GM12878 (cell line): ENCODE data around the gene C4orf36. TPM values are rescaled to one million over a fixed set of nuclear protein-coding genes. Genes with fewer than 3 reads are reported as not detected.

ENCODE experiments used
- ATAC-seq: fragments of 200-7000 bp; cut with Tn5 transposase; 3 replicates; pipeline ENCODE4 v1.9.1; 2020; ENCODE audit warnings: mild to moderate bottlenecking, moderate library complexity
- BruUV-seq: library from RNA; stranded (reverse); fragments of 400-500 nt; replicated peaks from 2 replicates; lab custom pipeline; 2021; lab: Mats Ljungman, UMichigan
- CTCF ChIA-PET: fragments of 300-600 bp; sonication (Branson Sonifier 250); formaldehyde crosslinking; extraction: SDS; loops from one replicate; lab custom pipeline; 2021; ENCODE audit warnings: inconsistent platforms; lab: Yijun Ruan, JAX
- POLR2A ChIA-PET: fragments of 350-600 bp; formaldehyde crosslinking; extraction: SDS; loops from one replicate; lab custom pipeline; 2021; ENCODE audit warnings: inconsistent platforms; lab: Charles Lee
- RAD21 ChIA-PET: fragments of 300-600 bp; sonication (Branson Sonifier 250); formaldehyde crosslinking; loops from one replicate; lab custom pipeline; 2023; ENCODE audit warnings: antibody characterized with exemption; ENCODE audit not compliant: unreplicated experiment; lab: Charles Lee
- SMC1A ChIA-PET: fragments of 300-600 bp; sonication (Branson Sonifier 250); formaldehyde crosslinking; loops from one replicate; lab custom pipeline; 2023; ENCODE audit not compliant: unreplicated experiment, uncharacterized antibody; lab: Charles Lee
- DNase-seq: peaks from one replicate; pipeline ENCODE4 v3.0.0-alpha.2; 2011; ENCODE audit warnings: low read depth, low spot score
- FAIRE-seq: peaks from 3 replicates; lab custom pipeline; 2011; peaks lifted over from hg19 to GRCh38; lab: Jason Lieb, UNC
- H2AFZ ChIP-seq: 2 replicates; pipeline ENCODE4 v1.6.0; 2011; ENCODE audit warnings: low read depth, low read length, control low read depth; ENCODE audit not compliant: control insufficient read depth
- H3K27ac ChIP-seq: 2 replicates; pipeline ENCODE4 v1.5.1; 2011; ENCODE audit warnings: control low read depth; ENCODE audit not compliant: control insufficient read depth, insufficient read depth
- H3K27me3 ChIP-seq, 2 experiments: replicated peaks in 1 of 2; 2 replicates each; pipeline versions ENCODE4 v1.6.0 to v1.6.1; 2011; ENCODE audit warnings: low read length in 1 of 2; ENCODE audit not compliant: control insufficient read depth in 2 of 2, insufficient read depth in 2 of 2
- H3K36me3 ChIP-seq, 2 experiments: 2 replicates each; pipeline ENCODE4 v1.5.1; 2011; ENCODE audit warnings: low read length in 1 of 2; ENCODE audit not compliant: control insufficient read depth in 2 of 2, insufficient read depth in 2 of 2
- H3K4me1 ChIP-seq: 2 replicates; pipeline ENCODE4 v1.6.1; 2011; ENCODE audit warnings: mild to moderate bottlenecking, low read length, moderate library complexity, mixed read lengths; ENCODE audit not compliant: control insufficient read depth, insufficient read depth
- H3K4me2 ChIP-seq: 2 replicates; pipeline ENCODE4 v1.6.0; 2011; ENCODE audit warnings: control low read depth; ENCODE audit not compliant: control insufficient read depth, insufficient read depth
- H3K4me3 ChIP-seq: fragments of 200-600 bp; sonication (generic); 2 replicates; pipeline ENCODE4 v1.5.1; 2016
- H3K79me2 ChIP-seq: 2 replicates; pipeline ENCODE4 v1.6.0; 2011; ENCODE audit warnings: low read length; ENCODE audit not compliant: control insufficient read depth, insufficient read depth
- H3K9ac ChIP-seq: 2 replicates; pipeline ENCODE4 v1.8.0; 2011; ENCODE audit warnings: low read length, control low read depth, mixed read lengths; ENCODE audit not compliant: control insufficient read depth, insufficient read depth
- H3K9me3 ChIP-seq: replicated peaks from 3 replicates; pipeline ENCODE4 v1.5.1; 2011; ENCODE audit warnings: mild to moderate bottlenecking, low read length; ENCODE audit not compliant: control insufficient read depth, insufficient read depth
- H4K20me1 ChIP-seq: 2 replicates; pipeline ENCODE4 v1.6.0; 2011; ENCODE audit not compliant: control insufficient read depth, insufficient read depth
- GATAD2B ChIP-seq: fragments of 450-650 bp; conservative IDR thresholded peaks from 2 replicates; pipeline ENCODE4 v1.6.1; 2017; ENCODE audit warnings: low read depth, mild to moderate bottlenecking, moderate library complexity
- MXI1 ChIP-seq: fragments of 150-350 bp; IDR thresholded peaks from 2 replicates; pipeline ENCODE4 v1.6.1; 2011; ENCODE audit warnings: low read depth, mild to moderate bottlenecking, inconsistent platforms, low read length, improper control_type of control experiment
- MYB ChIP-seq: fragments of 150-350 bp; IDR thresholded peaks from 2 replicates; pipeline ENCODE4 v1.6.1; 2014; ENCODE audit warnings: mild to moderate bottlenecking, low read depth, low read length, borderline replicate concordance
- NBN ChIP-seq: fragments of 450-650 bp; IDR thresholded peaks from 2 replicates; pipeline ENCODE4 v1.6.1; 2016
- SIN3A ChIP-seq: IDR thresholded peaks from 2 replicates; pipeline ENCODE4 v1.6.1; 2012; ENCODE audit warnings: low read depth, low read length, improper control_type of control experiment
- SUZ12 ChIP-seq: fragments of 200-600 bp; sonication (generic); IDR thresholded peaks from one replicate; pipeline ENCODE4 v1.6.1; 2018; ENCODE audit warnings: antibody characterized with exemption, mild to moderate bottlenecking; ENCODE audit not compliant: unreplicated experiment
- ZNF384 ChIP-seq: IDR thresholded peaks from 2 replicates; pipeline ENCODE4 v1.6.1; 2012; ENCODE audit warnings: low read depth, mild to moderate bottlenecking, low read length, improper control_type of control experiment, borderline replicate concordance
- WGBS: methylation state at CpG from one replicate; pipeline ENCODE4 v1.1.6; 2016; ENCODE audit warnings: low lambda C conversion rate; ENCODE audit not compliant: insufficient replicate concordance, insufficient coverage; ENCODE audit errors: missing lambda C conversion rate; 5-methylcytosine and 5-hydroxymethylcytosine counted together
- in situ Hi-C: fragments of 300-500 bp; cut with MboI; formaldehyde crosslinking; loops from 9 replicates; pipeline ENCODE4 v1.14.3; 2018; ENCODE audit warnings: mixed read lengths
- intact Hi-C: fragments of 100-400 bp; cut with micrococcal nuclease; formaldehyde crosslinking; loops from one replicate; pipeline ENCODE4 v1.14.2; 2022; ENCODE audit not compliant: unreplicated experiment
- polyA plus RNA-seq, 11 experiments: library from polyadenylated mRNA; depleted of rRNA in 4 of 11; unstranded in 6 of 11; stranded (reverse) in 5 of 11; fragments of >200 nt; fragmentation: Nextera tagmentation in 4 of 11; fragmentation: Illumina TruSeq in 1 of 11; extraction: Ambion mirVana in 4 of 11; extraction: Trizol in 1 of 11; gene quantifications; 1 replicate in 1 of 11; 2 replicates in 10 of 11; pipeline versions ENCODE4 v1.2.1 to v1.2.3, GENCODE V29; 2011 to 2016; ENCODE audit warnings: inconsistent platforms in 2 of 11, missing spikeins in 2 of 11, low read depth in 1 of 11
- total RNA-seq, 4 experiments: library from RNA; depleted of rRNA in 3 of 4; stranded (reverse); fragments of >200 nt in 3 of 4; fragmentation: Illumina TruSeq in 1 of 4; extraction: Trizol in 1 of 4; gene quantifications; 2 replicates each; pipeline versions ENCODE4 v1.2.1 to v1.2.3, GENCODE V29; 2013 to 2021
- TF ChIP-seq, protein P1 (sequence below): IDR thresholded peaks from 2 replicates; pipeline ENCODE4 v1.6.1; 2011; ENCODE audit warnings: low read depth, low read length, improper control_type of control experiment, borderline replicate concordance
- TF ChIP-seq, protein P2 (sequence below): fragments of 450-650 bp; IDR thresholded peaks from 2 replicates; pipeline ENCODE4 v1.6.1; 2016; ENCODE audit warnings: mild to moderate bottlenecking

Gene C4orf36
- total and polyA plus RNA-seq, 10 of the 15 experiments (the other 5 are each of a cell fraction or from before 2014, with no cell fraction given) = 0.35 to 2.7 (median 1.3) TPM; not detected in 2

- no peak overlapping the region for H3K9ac ChIP-seq
- WGBS = 79% methylated on average over 1 of the region's 1 CpG
- H4K20me1 ChIP-seq = no peaks in the 10 kb centered on the region
- TF ChIP-seq MYB = no peak
- TF ChIP-seq, protein P1, sequence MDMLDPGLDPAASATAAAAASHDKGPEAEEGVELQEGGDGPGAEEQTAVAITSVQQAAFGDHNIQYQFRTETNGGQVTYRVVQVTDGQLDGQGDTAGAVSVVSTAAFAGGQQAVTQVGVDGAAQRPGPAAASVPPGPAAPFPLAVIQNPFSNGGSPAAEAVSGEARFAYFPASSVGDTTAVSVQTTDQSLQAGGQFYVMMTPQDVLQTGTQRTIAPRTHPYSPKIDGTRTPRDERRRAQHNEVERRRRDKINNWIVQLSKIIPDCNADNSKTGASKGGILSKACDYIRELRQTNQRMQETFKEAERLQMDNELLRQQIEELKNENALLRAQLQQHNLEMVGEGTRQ = no peak
- no peak for TF ChIP-seq ZNF384
- TF ChIP-seq GATAD2B = no peak
- TF ChIP-seq NBN = no peak
- TF ChIP-seq, protein P2, sequence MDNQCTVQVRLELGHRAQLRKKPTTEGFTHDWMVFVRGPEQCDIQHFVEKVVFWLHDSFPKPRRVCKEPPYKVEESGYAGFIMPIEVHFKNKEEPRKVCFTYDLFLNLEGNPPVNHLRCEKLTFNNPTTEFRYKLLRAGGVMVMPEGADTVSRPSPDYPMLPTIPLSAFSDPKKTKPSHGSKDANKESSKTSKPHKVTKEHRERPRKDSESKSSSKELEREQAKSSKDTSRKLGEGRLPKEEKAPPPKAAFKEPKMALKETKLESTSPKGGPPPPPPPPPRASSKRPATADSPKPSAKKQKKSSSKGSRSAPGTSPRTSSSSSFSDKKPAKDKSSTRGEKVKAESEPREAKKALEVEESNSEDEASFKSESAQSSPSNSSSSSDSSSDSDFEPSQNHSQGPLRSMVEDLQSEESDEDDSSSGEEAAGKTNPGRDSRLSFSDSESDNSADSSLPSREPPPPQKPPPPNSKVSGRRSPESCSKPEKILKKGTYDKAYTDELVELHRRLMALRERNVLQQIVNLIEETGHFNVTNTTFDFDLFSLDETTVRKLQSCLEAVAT = no peak
- TF ChIP-seq SUZ12 = no peak
- no peak for TF ChIP-seq MXI1
- TF ChIP-seq SIN3A = no peak
- POLR2A ChIA-PET = no interaction called here
- FAIRE-seq = no peak
- no peak overlapping the region for H3K4me2 ChIP-seq
- no peaks in the 10 kb centered on the region for H3K27me3 ChIP-seq
- no peak overlapping the region for H3K4me3 ChIP-seq
- in situ Hi-C loops = no loop called here
- SMC1A ChIA-PET = interaction anchor here (0.6 to 1.3 kb wide), 2 partner anchors 11 to 632 kb away, joined by 3 read pairs; no protein-coding TSS in a partner anchor
- no peak for DNase-seq
- no peaks in the 10 kb centered on the region for H3K9me3 ChIP-seq
- RAD21 ChIA-PET = no interaction called here
- intact Hi-C loops = no loop called here
- ATAC-seq = no peak
- no peaks in the 10 kb centered on the region for H3K36me3 ChIP-seq
- no TSS peak for BruUV-seq
- H3K79me2 ChIP-seq = no peaks in the 10 kb centered on the region
- no peak overlapping the region for H3K27ac ChIP-seq
- CTCF ChIA-PET = no interaction called here
- no peaks in the 10 kb centered on the region for H3K4me1 ChIP-seq
- H2AFZ ChIP-seq = no peak overlapping the region
Observed at GRCh38 chr4:86833615-86834014, 58.6 kb downstream of the C4orf36 start.
